ENCODE data around the gene VSIG10. TPM values are rescaled to one million over a fixed set of nuclear protein-coding genes. Genes with fewer than 3 reads are reported as not detected.

Gene VSIG10
- total and polyA plus RNA-seq, 2 of the 13 experiments (the other 11 are each of a cell fraction or from before 2014, with no cell fraction given), result 25.6 to 42.5 TPM

GRCh38 chr12:118124333-118124874, 20.6 kb upstream of the VSIG10 start (continued):
- TF ChIP-seq PRMT3 (CRISPR knock-in tag; IDR thresholded peaks at IDR 0.05; ENCODE audit: borderline replicate concordance, low read depth) (no peak), MATR3 (CRISPR knock-in tag; IDR thresholded peaks at IDR 0.05) (no peak), NR2F1 (CRISPR knock-in tag; IDR thresholded peaks at IDR 0.05) (peak; percentile 72 to 97), ZFP37 (CRISPR knock-in tag; IDR thresholded peaks at IDR 0.05; ENCODE audit: borderline replicate concordance) (no peak), RORA (CRISPR knock-in tag; IDR thresholded peaks at IDR 0.05) (no peak), NR2F2 (IDR thresholded peaks at IDR 0.05; ENCODE audit: borderline replicate concordance, low read depth) (peak; percentile 94), ZNF513 (CRISPR knock-in tag; conservative IDR thresholded peaks at IDR 0.05) (no peak), POLR2G (IDR thresholded peaks at IDR 0.05; ENCODE audit: low read depth, low read length) (no peak), SYNCRIP (IDR thresholded peaks at IDR 0.05; ENCODE audit: insufficient read depth, low read depth, low read length) (no peak), HNRNPK (IDR thresholded peaks at IDR 0.05; ENCODE audit: low read depth, low read length, poor library complexity, severe bottlenecking) (no peak), CEBPG (CRISPR knock-in tag; IDR thresholded peaks at IDR 0.05) (0 out of 2 replicates have a peak, but pooled peaks have one; percentile 2), SOX13 (IDR thresholded peaks at IDR 0.05) (no peak), SOX13 (CRISPR knock-in tag; conservative IDR thresholded peaks at IDR 0.05 in 1 of 2, IDR thresholded peaks at IDR 0.05 in 1 of 2) (peak in 1 of 2 experiments; percentile 72; a peak in 2 of 4 replicates), ZNF251 (CRISPR knock-in tag; IDR thresholded peaks at IDR 0.05) (no peak), ZNF451 (CRISPR knock-in tag; IDR thresholded peaks at IDR 0.05) (no peak), CSRNP2 (CRISPR knock-in tag; conservative IDR thresholded peaks at IDR 0.05; ENCODE audit: low read depth) (no peak), ZNF205 (CRISPR knock-in tag; IDR thresholded peaks at IDR 0.05) (no peak), AHDC1 (CRISPR knock-in tag; IDR thresholded peaks at IDR 0.05; ENCODE audit: borderline replicate concordance) (peak; percentile 65; the same call in 1 of the 2 replicates), ZNF143 (CRISPR knock-in tag; IDR thresholded peaks at IDR 0.05) (no peak), DPF2 (CRISPR knock-in tag; IDR thresholded peaks at IDR 0.05; ENCODE audit: borderline replicate concordance, low read depth) (peak; percentile 66), ATAD3A (CRISPR knock-in tag; IDR thresholded peaks at IDR 0.05) (no peak), ZNF44 (CRISPR knock-in tag; IDR thresholded peaks at IDR 0.05) (no peak)
